ENCODE results near the gene IFNLR1. TPM values are rescaled to one million over a fixed set of nuclear protein-coding genes. Genes with fewer than 3 reads are reported as not detected.

Gene IFNLR1
- polyA plus RNA-seq, 3 donors = not detected

DNA sequence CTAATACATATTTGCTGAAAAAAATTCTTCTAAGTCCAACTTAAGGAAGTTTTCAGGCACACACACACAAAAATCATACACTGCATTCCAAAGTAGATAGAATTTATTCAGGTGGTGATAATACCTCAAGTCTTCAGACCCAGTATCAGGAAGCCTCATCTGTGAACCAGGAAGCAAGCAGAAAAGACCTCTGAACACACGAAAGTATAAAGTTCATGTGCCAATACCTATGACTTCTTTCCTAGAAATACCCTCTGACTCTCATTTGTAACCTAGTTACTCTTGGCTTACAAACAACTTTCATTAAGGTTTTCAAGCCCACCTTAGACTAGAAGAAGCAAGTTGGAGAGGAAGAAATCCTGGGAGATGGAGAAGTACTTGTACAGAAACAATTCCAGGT lies 35.7 kb upstream of the IFNLR1 start:
- Histone ChIP-seq H3K27me3 (ENCODE audit: control insufficient read depth in 2 of 2, insufficient read depth in 2 of 2, low read length in 2 of 2) (no peaks in the 10 kb centered on the region), H3K4me2 (replicated peaks; ENCODE audit: extremely low read depth, low read length, poor library complexity, severe bottlenecking) (no peak overlapping the region), H3K27ac (ENCODE audit: low read depth in 1 of 2, low read length in 2 of 2) (no peak overlapping the region), H3K4me3 (replicated peaks in 1 of 3; ENCODE audit: low read depth in 2 of 3, low read length in 3 of 3) (no peak overlapping the region), H3K36me3 (replicated peaks in 1 of 2; ENCODE audit: control insufficient read depth in 1 of 2, insufficient read depth in 2 of 2, low read length in 2 of 2) (no peaks in the 10 kb centered on the region), H3K79me2 (ENCODE audit: insufficient read depth, low read length) (no peaks in the 10 kb centered on the region), H3K9me3 (replicated peaks in 1 of 2; ENCODE audit: control insufficient read depth in 1 of 2, insufficient read depth in 1 of 2, low read length in 2 of 2) (no peaks in the 10 kb centered on the region), H2AFZ (ENCODE audit: insufficient read depth, low read depth, low read length, poor library complexity, severe bottlenecking) (no peak overlapping the region), H4K20me1 (ENCODE audit: insufficient read depth, low read length) (no peaks in the 10 kb centered on the region), H3K9ac (ENCODE audit: insufficient read depth, low read length, poor library complexity, severe bottlenecking) (no peak overlapping the region), H3K4me1 (ENCODE audit: control insufficient read depth in 1 of 2, insufficient read depth in 2 of 2, low read length in 2 of 2) (no peaks in the 10 kb centered on the region)
- Mint-ChIP-seq H3K9me3 (no peaks in the 10 kb centered on the region), H3K36me3 (no peaks in the 10 kb centered on the region), H3K27ac (no peak overlapping the region), H3K4me1 (no peaks in the 10 kb centered on the region), H3K4me3 (no peak overlapping the region), H3K27me3 (ENCODE audit: low read depth in 3 of 3) (peaks cover 1 to 15% (median 8%) of the 10 kb centered on the region in 3 donors)
- TF ChIP-seq, protein P1, sequence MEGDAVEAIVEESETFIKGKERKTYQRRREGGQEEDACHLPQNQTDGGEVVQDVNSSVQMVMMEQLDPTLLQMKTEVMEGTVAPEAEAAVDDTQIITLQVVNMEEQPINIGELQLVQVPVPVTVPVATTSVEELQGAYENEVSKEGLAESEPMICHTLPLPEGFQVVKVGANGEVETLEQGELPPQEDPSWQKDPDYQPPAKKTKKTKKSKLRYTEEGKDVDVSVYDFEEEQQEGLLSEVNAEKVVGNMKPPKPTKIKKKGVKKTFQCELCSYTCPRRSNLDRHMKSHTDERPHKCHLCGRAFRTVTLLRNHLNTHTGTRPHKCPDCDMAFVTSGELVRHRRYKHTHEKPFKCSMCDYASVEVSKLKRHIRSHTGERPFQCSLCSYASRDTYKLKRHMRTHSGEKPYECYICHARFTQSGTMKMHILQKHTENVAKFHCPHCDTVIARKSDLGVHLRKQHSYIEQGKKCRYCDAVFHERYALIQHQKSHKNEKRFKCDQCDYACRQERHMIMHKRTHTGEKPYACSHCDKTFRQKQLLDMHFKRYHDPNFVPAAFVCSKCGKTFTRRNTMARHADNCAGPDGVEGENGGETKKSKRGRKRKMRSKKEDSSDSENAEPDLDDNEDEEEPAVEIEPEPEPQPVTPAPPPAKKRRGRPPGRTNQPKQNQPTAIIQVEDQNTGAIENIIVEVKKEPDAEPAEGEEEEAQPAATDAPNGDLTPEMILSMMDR (IDR thresholded peaks at IDR 0.05) = no peak
- no peak for DNase-seq
- intact Hi-C loops (cut with micrococcal nuclease) = no loop called here
- no CpG with 5 or more reads among the region's 1 CpG for WGBS (ENCODE audit: insufficient coverage)

DNA sequence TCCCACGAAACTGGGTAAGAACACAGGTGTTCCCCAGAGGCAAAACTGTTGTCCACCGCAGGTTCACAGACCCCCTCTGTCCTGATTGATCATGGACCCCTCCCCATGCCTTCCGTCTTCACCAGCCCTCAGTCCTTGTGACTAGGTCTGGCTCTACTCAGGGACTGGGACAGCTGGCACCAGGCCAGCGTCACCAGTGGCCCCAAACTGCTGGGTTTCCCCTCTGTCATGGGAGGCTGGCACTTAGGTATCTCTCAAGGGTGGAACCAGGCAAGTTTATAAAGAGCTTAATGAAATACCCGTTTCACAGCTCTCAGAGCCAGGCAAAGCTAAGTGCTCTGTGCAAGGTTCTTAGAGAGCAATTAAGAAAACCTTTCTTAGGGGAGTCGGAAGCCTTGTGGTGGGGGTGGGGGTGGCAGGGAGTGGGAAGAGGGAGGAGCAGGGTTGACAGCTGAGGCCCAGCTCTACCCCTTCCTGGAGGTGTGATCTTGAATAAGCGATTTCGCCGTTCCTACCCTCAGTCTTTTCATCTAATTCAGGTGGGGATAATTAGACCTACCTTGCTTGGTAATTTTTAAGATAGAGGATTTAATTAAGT lies 35.0 kb upstream of the IFNLR1 start:
- TF ChIP-seq, protein P1 (IDR thresholded peaks at IDR 0.05) = no peak
- Mint-ChIP-seq H3K4me3 (no peak overlapping the region), H3K27ac (no peak overlapping the region), H3K36me3 (no peaks in the 10 kb centered on the region), H3K9me3 (no peaks in the 10 kb centered on the region), H3K27me3 (ENCODE audit: low read depth in 3 of 3) (peaks cover 7 to 15% (median 8%) of the 10 kb centered on the region in 3 donors), H3K4me1 (no peaks in the 10 kb centered on the region)
- H3K27ac ChIP-seq (ENCODE audit: low read depth in 1 of 2, low read length in 2 of 2) = no peak overlapping the region
- WGBS (ENCODE audit: insufficient coverage) = 89% methylated on average over 3 of the region's 9 CpGs
- no peaks in the 10 kb centered on the region for H4K20me1 ChIP-seq (ENCODE audit: insufficient read depth, low read length)
- H2AFZ ChIP-seq (ENCODE audit: insufficient read depth, low read depth, low read length, poor library complexity, severe bottlenecking) = no peak overlapping the region
- no peak overlapping the region for H3K4me2 ChIP-seq (replicated peaks; ENCODE audit: extremely low read depth, low read length, poor library complexity, severe bottlenecking)
- no peaks in the 10 kb centered on the region for H3K9me3 ChIP-seq (replicated peaks in 1 of 2; ENCODE audit: control insufficient read depth in 1 of 2, insufficient read depth in 1 of 2, low read length in 2 of 2)
- H3K79me2 ChIP-seq (ENCODE audit: insufficient read depth, low read length) = no peaks in the 10 kb centered on the region
- no peak for DNase-seq
- H3K27me3 ChIP-seq (ENCODE audit: control insufficient read depth in 2 of 2, insufficient read depth in 2 of 2, low read length in 2 of 2) = no peaks in the 10 kb centered on the region
- no peak overlapping the region for H3K9ac ChIP-seq (ENCODE audit: insufficient read depth, low read length, poor library complexity, severe bottlenecking)
- no peak overlapping the region for H3K4me3 ChIP-seq (replicated peaks in 1 of 3; ENCODE audit: low read depth in 2 of 3, low read length in 3 of 3)
- no peaks in the 10 kb centered on the region for H3K4me1 ChIP-seq (ENCODE audit: control insufficient read depth in 1 of 2, insufficient read depth in 2 of 2, low read length in 2 of 2)
- no peaks in the 10 kb centered on the region for H3K36me3 ChIP-seq (replicated peaks in 1 of 2; ENCODE audit: control insufficient read depth in 1 of 2, insufficient read depth in 2 of 2, low read length in 2 of 2)
- intact Hi-C loops (cut with micrococcal nuclease) = no loop called here

Data from CD14-positive monocyte (primary cell).